ENCODE measurements around the gene SHLD1.
A peak's percentile ranks its signal among the peaks of the same experiment; 100 is the strongest.
"Not testable (repeated sequence)": the region's sequence is repeated elsewhere in the genome, so short reads cannot be mapped to it uniquely, and the experiment has no call there.

Gene SHLD1, protein sequence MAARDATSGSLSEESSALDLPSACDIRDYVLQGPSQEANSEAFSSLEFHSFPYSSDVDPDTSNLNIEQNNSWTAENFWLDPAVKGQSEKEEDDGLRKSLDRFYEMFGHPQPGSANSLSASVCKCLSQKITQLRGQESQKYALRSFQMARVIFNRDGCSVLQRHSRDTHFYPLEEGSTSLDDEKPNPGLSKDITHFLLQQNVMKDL

DNA sequence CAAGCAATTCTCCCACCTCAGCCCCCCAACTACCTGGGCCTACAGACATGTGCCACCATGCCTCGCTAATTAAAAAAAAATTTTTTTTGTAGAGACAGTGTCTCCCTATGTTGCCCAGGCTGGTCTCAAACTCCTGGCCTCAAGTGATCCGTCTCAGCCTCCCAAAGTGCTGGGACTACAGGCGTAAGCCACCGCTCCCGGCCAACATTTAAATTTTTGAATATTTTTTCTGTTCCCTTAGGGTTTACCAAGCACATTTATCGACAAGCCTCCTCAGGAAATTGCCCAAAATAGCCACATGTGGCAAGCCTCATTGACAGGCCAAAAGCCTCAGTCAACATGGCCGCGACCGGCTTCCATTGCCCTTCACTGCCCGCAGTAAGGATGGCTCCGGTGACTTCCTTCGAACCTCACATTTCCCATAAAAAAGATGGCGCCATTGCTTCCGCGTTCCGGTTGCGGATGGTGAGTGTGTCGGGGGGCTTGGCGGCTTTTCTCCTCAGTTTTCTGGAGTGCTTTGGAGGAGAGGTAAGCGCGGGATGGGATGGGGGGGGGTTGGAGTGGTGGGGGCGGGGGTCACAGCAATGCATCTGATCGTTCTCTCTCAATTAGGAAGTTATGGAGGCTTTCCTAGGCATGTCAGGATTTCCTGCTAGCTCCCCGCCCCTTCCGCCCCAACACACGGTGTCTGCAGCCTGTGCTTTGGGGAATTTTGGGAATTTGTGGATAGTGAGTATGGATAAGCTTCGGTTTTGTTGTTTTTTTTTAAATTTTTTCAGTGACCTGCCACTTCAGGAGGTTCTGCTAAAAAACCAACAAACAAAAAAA, at the start of gene SHLD1:
SHLD1 (plus strand) TSS at position 450 of the 828 bp plus-strand sequence. CDS start 22,465 bp downstream, outside the sequence.
- peak; percentile 78 for DNase-seq

DNA sequence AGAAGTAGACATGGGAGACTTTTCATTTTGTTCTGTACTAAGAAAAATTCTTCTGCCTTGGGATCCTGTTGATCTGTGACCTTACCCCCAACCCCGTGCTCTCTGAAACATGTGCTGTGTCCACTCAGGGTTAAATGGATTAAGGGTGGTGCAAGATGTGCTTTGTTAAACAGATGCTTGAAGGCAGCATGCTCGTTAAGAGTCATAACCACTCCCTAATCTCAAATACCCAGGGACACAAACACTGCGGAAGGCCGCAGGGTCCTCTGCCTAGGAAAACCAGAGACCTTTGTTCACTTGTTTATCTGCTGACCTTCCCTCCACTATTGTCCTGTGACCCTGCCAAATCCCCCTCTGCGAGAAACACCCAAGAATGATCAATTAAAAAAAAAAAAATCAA, 47.9 kb upstream of the SHLD1 start:
- DNase-seq: not testable (repeated sequence)

DNA sequence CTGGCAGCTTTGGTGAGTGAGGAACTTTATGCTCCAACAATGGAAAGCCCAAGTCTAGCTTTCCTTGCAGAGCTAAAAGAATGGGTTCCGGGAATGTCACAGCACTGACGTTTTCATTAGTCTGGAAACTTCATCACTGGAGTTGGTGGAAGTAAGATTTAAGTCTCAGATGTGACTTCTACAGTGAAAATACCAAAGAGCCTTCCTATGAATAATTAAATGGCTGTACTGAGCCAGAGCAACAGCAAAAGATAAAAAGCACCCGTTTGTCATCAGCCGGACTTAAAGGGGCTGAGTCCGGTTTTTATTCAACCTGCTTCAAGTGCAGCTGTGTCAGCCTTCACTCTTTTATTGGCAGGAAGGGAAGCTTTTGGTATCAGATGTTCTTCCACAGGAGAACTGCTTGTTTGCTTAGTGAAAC, 46.5 kb upstream of the SHLD1 start:
- DNase-seq: no peak

DNA sequence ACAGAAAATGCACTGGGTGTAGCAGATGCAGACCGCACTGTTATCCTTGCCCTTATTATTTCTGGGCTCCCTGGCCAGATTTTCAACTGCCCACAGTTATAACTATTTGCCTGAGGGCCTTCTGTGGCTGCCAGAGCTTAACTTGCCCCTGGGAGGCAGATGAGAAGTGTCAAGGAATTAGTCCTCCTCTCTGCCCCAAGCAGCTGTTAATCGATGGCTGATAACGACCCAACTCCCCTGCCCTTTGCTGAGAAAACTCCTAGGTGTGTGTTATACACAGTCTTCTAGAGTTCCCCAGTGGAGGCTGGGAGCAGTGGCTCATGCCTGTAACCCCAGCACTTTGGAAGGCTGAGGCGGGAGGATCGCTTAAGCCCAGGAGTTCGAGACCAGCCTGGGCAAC, 44.4 kb upstream of the SHLD1 start:
- no peak for DNase-seq

DNA sequence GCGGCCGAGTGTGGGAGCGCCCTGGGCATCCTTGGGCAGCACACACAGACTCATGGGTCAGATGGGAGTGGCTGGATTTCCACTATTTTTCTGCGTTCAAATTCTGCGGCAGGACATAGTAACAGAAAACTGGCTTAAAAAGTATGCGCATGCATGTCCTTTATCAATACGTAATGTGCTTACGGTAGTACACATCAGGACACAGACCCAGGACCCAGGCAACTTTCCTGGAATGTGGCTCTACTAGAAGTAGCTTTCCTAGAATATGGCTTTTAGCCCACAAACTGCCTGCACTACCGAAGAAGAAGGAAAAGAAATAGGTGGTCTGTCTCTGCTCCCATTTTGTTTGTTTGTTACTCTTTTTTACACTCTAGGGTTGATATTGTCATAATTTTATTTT, 43.4 kb upstream of the SHLD1 start:
- DNase-seq: no peak

DNA sequence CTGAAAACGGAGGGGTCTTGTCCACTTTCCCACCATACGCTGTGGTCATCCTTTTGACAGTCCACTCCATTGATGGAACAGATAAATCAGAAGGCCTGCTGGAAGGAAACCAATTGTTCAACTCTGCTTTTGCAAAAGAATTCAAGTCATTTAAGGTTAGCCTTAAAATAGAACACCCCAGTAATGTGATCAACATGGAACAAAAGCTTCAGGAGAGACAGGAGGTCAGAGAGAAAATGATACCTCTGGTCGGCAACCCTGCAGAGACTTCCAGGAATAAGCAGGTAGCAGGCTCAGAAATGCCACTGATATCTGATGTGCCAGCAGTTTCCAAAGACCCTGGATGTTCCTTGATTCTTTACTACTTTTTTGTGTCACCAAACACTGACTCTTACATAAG, 39.6 kb upstream of the SHLD1 start:
- DNase-seq: no peak

DNA sequence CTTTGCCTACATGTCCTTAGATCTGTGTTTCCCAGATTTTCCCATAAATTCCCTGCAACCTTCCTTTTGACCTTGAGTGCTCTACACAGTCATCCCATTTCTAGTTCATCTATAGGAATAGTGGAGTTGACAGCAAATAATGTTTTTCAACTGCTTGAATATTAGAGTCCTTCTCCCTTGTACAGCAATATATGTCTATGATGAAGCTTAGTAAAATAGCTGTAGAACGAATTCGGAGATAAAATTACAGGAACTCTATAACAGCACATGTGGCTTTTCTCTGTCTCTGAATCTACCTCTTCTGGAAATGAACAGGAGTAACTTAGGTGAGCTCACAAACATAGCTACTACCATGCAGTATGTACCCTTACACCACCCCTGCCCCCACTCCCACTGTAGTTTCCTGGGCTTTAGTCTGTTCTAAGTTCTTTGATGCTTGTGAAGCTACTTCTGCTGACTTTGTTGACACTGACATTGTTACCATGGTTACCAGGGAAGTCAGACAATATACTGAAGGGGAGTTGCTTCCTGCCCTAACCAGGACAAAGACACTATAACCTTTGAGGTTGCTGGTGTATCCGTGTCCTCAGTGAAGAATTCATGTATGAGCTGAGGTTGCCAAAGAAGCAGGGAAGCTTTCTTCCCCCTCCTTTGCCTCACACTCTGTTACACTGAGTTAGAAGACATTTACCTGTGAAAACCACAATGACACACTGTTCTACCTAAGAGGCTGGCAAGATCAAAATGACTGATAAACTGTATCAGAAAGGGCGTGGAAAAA, 35.8 kb upstream of the SHLD1 start:
- peak; percentile 41 for DNase-seq

DNA sequence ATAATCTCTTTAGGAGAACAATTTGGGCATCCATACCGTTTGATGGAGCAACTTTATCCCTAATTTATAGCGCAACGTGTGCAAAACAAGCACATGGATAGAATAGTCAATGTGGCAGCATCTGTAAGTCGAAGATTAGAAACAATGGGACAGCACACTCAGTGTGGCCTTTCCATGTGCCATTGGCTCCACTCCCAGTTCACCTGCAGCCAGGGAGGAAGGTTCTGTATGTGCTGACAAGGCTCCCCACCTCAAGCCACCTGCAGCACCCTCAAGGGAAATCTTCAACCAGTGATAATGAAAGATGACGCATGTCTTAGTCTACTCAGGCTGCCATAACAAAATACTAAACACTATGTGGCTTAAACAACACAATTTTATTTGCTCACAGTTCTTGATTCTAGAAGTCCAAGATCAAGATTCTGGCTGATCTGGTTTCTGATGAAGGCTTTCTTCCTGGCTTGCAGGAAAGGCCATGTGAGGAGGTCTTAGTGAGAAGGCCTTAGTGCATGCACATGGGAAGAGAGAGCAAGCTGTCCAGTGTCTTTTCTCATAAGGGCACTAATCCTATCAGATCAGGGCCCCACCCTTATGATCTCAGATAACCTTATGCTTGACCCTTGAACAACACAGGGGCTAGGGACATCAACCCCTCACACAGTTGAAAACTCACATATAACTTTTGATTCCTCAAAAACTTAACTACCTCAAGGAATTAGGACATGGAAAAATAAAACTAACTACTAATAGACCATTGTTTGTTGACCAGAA, 34.9 kb upstream of the SHLD1 start:
- peak; percentile 12 for DNase-seq

DNA sequence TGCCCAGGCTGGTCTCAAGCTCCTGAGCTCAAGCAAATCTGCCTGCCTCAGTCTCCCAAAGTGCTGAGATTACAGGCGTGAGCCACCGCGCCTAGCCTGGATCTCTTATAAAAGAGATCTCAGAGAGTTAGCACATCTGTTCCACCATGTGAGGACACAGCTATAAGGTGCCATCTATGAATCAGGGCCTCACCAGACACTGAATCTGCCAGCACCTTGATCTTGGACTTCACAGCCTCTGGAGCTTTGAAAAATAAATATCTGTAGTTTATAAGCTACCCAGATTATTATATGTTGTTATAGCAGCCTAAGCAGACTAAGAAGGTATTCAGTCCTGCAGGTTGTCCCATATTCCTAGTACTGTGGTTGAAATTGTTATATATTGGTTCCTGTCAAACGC, 33.2 kb upstream of the SHLD1 start:
- DNase-seq: no peak

DNA sequence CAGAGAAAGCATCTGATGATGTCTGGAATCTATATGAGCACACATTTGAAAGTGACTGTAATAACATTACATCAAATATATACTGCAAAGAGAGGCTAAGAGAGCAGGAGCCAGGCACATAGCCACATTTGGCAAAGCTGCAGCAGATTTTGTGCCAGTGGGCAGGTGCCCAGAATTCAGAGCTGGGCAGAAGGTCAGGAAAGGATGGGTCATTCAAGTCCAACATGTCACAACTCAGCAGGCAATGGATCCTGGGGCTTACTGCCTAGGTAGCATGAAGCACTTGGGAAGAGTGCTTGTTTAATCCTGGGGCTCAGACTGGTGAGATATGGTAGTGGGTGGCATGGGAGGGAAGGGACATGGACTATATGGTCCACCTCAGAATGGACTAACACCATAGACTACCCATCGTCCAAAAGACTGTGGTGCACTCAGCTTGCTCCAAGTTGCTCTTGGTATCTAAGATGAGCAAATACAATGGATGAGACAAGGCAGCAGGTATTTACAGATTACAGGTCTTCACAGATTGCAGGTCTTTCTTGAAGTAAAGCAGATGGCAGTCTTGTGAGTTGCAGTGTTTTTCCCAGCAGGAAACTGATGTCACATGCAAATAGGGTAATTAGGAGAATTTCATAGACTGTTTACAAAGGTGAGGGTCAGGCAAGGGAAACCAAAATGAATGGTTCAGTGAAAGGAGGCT, 31.2 kb upstream of the SHLD1 start:
- DNase-seq: no peak

DNA sequence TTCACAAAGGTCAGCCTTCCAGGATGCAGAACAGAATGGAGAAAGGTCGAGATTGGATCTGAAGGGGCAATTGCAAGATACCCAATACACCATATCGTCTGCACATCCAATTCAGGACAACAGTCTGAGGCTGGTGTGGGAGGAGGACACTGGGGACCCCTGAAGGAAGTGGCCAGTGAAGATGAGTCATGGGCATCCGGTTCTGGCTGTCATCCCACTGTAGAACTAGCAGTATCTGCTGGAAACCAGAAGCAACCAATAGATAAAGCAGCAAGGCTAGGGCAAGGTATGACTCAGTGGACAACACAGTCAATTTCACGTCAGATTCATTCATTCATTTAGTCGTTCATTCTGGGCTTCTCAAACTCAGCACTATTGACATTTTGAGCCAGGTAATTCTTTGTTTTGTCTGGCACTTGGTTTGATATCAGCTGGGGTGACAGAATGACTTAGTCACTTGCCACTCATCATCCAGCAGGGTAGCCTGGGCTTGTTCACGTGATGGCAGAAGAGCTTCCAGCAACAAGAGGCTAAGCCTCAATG, 30.3 kb upstream of the SHLD1 start:
- DNase-seq: no peak

DNA sequence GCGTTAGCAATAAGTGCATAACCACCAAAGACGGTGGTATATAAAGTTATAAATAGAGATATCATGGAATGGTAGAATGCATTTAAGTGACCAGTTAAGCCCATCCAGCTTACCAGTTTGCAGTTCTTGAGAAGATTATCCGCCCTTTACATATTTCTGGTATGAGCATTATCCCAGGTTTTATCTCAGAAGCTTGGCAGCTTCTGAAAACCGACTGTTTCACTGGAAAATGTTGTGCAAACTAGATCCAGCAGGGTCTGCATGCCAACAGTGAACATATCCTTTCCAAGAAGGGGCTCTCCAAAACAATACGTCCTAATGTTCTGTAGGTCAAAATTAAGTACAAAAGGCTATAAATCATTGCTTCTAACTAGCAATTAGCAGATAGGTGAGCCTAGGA, 29.5 kb upstream of the SHLD1 start:
- no peak for DNase-seq

DNA sequence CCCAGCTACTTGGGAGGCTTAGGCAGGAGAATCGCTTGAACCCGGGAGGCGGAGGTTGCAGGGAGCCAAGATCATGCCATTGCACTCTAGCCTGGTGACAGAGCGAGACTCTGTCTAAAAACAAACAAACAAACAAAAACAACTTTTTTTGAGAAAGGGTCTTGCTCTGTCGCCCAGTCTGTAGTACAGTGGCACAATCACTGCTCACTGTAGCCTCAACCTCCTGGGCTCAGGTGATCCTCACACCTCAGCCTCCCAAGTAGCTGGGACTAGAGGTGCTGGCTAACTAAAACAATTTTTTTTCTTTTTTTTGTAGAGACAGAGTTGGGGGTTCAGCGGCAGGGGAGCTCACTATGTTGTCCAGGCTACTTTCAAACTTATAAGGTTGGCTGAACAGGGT, 28.8 kb upstream of the SHLD1 start:
- DNase-seq: not testable (repeated sequence)

DNA sequence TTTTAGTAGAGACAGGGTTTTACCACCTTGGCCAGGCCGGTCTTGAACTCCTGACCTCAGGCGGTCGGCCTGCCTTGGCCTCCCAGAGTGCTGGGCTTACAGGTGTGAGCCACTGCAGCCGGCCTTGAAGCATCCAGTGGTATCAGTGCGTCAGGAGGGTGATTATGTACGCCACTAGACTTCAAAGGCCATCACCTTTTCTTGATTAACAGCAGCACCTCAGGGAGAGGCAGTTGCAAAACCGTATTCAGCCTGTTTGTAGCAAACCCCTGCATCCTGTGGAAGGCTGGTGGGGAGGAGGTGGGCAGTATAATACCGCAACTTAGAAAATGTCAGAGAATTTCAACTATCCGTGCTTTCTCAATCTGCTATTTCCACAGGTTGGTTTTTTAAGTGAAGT, 27.3 kb upstream of the SHLD1 start:
- DNase-seq: no peak

DNA sequence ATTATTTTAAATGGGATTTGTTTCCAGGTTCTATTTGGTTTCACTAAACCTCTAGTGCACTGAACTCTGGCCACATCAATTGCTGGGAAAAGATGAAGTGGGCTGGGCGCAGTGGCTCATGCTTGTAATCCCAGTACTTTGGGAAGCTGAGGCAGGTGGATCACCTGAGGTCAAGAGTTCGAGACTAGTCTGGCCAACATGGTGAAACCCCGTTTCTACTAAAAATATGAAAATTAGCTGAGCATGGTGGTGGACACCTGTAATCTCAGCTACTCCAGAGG, 25.1 kb upstream of the SHLD1 start:
- not testable (repeated sequence) for DNase-seq

DNA sequence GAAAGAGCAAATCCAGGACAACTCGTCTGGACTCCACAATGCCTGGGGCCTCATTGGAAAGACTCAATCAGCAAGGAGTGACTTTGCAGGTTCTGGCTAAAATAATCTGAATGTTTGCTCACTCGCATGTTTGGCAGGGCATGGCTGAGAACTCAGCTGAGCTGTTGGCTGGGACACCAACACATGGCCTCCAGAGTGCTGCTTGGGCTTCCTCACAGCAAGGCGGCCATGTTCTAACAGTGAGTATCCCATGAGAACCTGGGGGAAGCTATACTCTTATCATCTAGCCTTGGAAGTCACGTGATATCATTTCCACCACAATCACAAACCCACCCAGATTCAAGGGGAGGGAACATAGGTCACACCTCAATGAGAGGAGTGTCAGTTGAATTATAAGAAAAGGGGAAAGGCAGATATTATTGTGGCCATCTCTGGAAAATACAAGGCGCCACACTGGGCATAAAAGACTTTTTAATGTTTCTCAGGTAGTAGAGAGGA, 23.1 kb upstream of the SHLD1 start:
- no peak for DNase-seq

DNA sequence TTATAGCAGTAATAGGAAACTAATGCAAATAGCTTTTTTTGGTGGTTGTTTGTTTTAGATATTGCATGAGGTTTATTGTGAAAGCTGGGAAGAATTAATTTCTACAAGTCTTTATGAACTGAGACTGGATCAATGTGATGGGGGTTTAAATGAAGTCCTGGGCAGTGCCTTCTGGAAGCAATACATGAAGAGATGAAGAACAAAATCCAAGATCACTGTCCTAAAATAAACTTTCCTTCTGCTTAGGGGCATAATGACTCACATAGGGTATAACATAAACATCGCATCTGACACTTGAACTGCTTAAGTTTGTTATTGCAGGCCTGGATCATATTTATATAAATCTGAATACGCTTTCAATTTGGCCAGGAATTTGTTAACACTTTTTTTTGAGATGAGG, 20.9 kb upstream of the SHLD1 start:
- no peak for DNase-seq

DNA sequence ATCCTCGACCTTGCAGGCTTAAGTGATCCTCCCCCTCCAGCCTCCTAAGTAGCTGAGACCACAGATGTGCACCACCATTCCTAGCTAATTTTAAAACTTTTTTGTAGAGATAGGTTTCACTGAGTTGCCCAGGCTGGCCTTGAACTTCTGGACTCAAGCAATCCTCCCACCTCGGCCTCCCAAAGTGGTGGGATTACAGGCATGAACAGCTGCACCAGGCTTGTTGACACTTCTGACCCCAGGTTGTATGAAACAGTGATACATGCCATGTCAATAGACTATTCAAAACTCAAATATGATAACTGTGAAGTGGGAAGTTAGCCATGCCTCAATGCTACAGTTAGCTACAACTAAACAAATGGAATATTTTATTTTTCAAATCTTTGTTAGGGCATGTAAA, 20.1 kb upstream of the SHLD1 start:
- DNase-seq: no peak

DNA sequence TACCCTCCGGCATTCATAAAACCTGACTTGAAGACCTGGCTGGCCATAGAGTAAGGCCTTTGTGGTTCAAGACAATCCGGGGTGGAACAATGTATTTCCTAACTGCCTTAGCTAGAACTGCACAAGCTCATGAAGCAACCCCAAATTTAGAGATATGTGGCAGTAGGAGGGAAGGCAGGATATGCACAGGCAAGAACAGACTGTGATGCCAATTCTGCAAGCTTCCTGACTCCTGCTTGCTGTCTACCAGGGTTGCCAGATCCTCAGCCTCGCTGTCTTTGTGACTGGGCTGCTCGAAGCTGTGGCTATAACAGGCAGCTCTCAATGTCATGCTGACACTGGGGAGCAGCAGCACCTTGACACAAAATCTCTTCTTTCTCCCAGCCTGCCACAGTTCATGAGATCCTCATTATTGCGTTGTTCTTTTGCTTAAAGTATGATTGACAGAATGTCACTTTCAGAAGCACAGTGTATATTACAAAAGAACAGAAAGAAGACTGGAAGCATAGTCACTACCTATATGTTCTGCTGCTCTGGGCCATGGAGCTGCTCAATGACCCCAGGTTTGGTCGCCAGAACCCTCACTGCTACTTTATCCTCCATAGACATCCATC, 18.3 kb upstream of the SHLD1 start:
- DNase-seq: no peak

DNA sequence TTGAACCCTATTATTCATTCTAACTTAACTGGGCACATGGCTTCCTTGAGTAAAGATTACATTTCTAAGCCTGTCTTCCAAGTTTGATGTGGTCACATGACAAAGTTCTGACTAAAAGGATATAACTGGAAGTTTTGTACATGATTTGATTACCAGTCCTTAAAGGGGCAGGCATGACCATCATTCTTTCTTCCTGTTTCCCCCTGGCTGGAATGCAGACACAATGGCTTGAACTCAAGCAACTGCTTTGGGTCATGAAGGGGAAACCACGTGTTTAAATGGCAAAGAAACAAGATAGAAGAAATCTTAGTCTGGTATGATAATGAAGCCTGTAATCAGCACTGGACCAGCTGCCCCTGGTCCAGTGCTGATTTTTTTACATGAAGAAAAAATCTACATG, 15.6 kb upstream of the SHLD1 start:
- DNase-seq: no peak

DNA sequence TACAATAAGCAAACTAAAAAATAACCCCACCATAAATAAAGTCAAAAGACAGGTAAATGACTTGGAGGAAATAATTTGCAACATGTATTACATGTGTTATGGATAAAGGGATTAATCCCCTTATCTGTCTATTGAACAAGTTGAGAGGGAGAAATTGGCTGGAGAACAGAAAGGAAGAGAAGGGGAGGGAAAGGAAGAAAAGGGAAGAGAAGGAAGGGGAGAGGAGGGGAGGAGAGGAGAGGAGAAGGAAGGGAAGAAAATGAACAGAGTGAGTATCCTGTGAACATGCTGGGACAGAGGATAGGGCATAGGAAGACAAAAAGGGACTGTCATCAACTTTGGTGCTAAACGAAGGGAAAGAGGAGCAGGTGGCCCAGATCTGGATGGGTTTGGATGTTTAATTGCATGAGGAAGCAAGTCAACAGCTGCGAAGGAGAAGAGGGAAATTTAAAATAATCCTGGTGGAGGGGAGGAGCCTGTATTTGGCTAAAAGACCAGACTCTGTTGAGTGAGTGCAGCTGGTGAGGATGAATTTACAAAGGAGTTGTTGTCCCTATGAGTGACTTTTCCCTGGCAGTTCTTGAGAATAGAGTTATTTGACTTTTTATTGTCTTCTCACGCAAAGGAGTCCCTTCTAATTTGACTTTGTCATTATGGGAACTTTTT, 14.2 kb upstream of the SHLD1 start:
- DNase-seq: no peak
